HEK293 (cell line): Measurements from ENCODE around the gene DPEP2.
A peak's percentile ranks its signal among the peaks of the same experiment; 100 is the strongest.

Experiments
- CTCF ChIA-PET: fragments of 350-600 bp; formaldehyde crosslinking; extraction: SDS; loops from one replicate; lab custom pipeline; 2021; ENCODE audit warnings: antibody characterized with exemption; lab: Yijun Ruan, JAX
- POLR2A ChIA-PET: fragments of 300-600 bp; formaldehyde crosslinking; extraction: SDS; loops from one replicate; lab custom pipeline; 2020; ENCODE audit warnings: antibody characterized with exemption, inconsistent platforms; lab: Yijun Ruan, JAX
- H3K27ac ChIP-seq: fragments of 200-500 bp; sonication (Bioruptor generic); 2 replicates; pipeline ENCODE4 v1.5.1; 2014; ENCODE audit warnings: low read depth, low read length, control low read depth, inconsistent platforms; ENCODE audit errors: extremely low read depth
- H3K36me3 ChIP-seq, 2 experiments: fragments of 200-500 bp in 1 of 2; sonication (Bioruptor generic) in 1 of 2; 1 replicate in 1 of 2; 2 replicates in 1 of 2; pipeline ENCODE4 v1.5.1; 2014 to 2017; ENCODE audit warnings: inconsistent platforms in 2 of 2, low read length in 2 of 2; ENCODE audit not compliant: control insufficient read depth in 2 of 2, insufficient read depth in 1 of 2
- H3K4me1 ChIP-seq: fragments of 200-500 bp; sonication (Bioruptor generic); 2 replicates; pipeline ENCODE4 v1.5.1; 2014; ENCODE audit warnings: mild to moderate bottlenecking, low read length, inconsistent platforms; ENCODE audit not compliant: control insufficient read depth, insufficient read depth
- H3K4me3 ChIP-seq: 2 replicates; pipeline ENCODE4 v1.5.1; 2011; ENCODE audit warnings: low read depth, mild to moderate bottlenecking, control low read depth, low read length, moderate library complexity
- H3K9me3 ChIP-seq: fragments of 200-500 bp; sonication (Bioruptor generic); 2 replicates; pipeline ENCODE4 v1.5.1; 2014; ENCODE audit warnings: low read depth, low read length, inconsistent platforms; ENCODE audit not compliant: control insufficient read depth, insufficient read depth
- EGR2 ChIP-seq: fragments of 450-650 bp; formaldehyde crosslinking; IDR thresholded peaks from 2 replicates; pipeline ENCODE4 v1.5.1; 2016; ENCODE audit warnings: low read depth, missing biosample characterization, missing genetic modification characterization
- GLIS2 ChIP-seq: fragments of 450-650 bp; formaldehyde crosslinking; IDR thresholded peaks from 2 replicates; pipeline ENCODE4 v1.5.1; 2016; ENCODE audit warnings: missing biosample characterization, missing genetic modification characterization
- KLF1 ChIP-seq: fragments of 450-650 bp; formaldehyde crosslinking; IDR thresholded peaks from 2 replicates; pipeline ENCODE4 v1.5.1; 2016; ENCODE audit warnings: missing biosample characterization, missing genetic modification characterization
- KLF9 ChIP-seq: fragments of 450-650 bp; formaldehyde crosslinking; IDR thresholded peaks from 2 replicates; pipeline ENCODE4 v1.5.1; 2016; ENCODE audit warnings: missing biosample characterization, missing genetic modification characterization, low read depth
- SCRT2 ChIP-seq: fragments of 450-650 bp; formaldehyde crosslinking; IDR thresholded peaks from 2 replicates; pipeline ENCODE4 v1.5.1; 2016; ENCODE audit warnings: missing biosample characterization, missing genetic modification characterization
- SP3 ChIP-seq: fragments of 450-650 bp; formaldehyde crosslinking; IDR thresholded peaks from 2 replicates; pipeline ENCODE4 v1.5.1; 2016; ENCODE audit warnings: missing biosample characterization, missing genetic modification characterization
- ZBTB17 ChIP-seq: fragments of 450-650 bp; formaldehyde crosslinking; IDR thresholded peaks from 2 replicates; pipeline ENCODE4 v1.5.1; 2016; ENCODE audit warnings: missing biosample characterization, missing genetic modification characterization
- ZFHX2 ChIP-seq: fragments of 450-650 bp; formaldehyde crosslinking; conservative IDR thresholded peaks from 2 replicates; pipeline ENCODE4 v1.5.1; 2016; ENCODE audit warnings: missing biosample characterization, missing genetic modification characterization
- ZNF114 ChIP-seq: fragments of 450-650 bp; formaldehyde crosslinking; IDR thresholded peaks from 2 replicates; pipeline ENCODE4 v1.5.0; 2017; ENCODE audit warnings: missing biosample characterization, missing genetic modification characterization
- ZNF24 ChIP-seq: fragments of 450-650 bp; formaldehyde crosslinking; IDR thresholded peaks from 2 replicates; pipeline ENCODE4 v1.5.1; 2016; ENCODE audit warnings: missing biosample characterization, missing genetic modification characterization
- ZNF366 ChIP-seq: fragments of 450-650 bp; formaldehyde crosslinking; conservative IDR thresholded peaks from 2 replicates; pipeline ENCODE4 v1.5.1; 2016; ENCODE audit warnings: missing biosample characterization, missing genetic modification characterization
- ZNF596 ChIP-seq: fragments of 450-650 bp; IDR thresholded peaks from 2 replicates; pipeline ENCODE4 v1.5.0; 2018; ENCODE audit warnings: missing biosample characterization, mild to moderate bottlenecking, missing genetic modification characterization, moderate library complexity
- ZNF621 ChIP-seq: fragments of 450-650 bp; formaldehyde crosslinking; IDR thresholded peaks from 2 replicates; pipeline ENCODE4 v1.5.1; 2017; ENCODE audit warnings: missing biosample characterization, missing genetic modification characterization
- ZSCAN16 ChIP-seq: fragments of 450-650 bp; formaldehyde crosslinking; IDR thresholded peaks from 2 replicates; pipeline ENCODE4 v1.5.1; 2016; ENCODE audit warnings: missing biosample characterization, missing genetic modification characterization
- ZXDB ChIP-seq: fragments of 450-650 bp; formaldehyde crosslinking; IDR thresholded peaks from 2 replicates; pipeline ENCODE4 v1.5.1; 2016; ENCODE audit warnings: missing biosample characterization, missing genetic modification characterization
- TF ChIP-seq, protein P1 (sequence below): fragments of 450-650 bp; formaldehyde crosslinking; IDR thresholded peaks from 2 replicates; pipeline ENCODE4 v1.5.1; 2016; ENCODE audit warnings: missing biosample characterization, missing genetic modification characterization, borderline replicate concordance
- TF ChIP-seq, protein P2 (sequence below): fragments of 450-650 bp; formaldehyde crosslinking; IDR thresholded peaks from 2 replicates; pipeline ENCODE4 v1.5.1; 2017; ENCODE audit warnings: missing biosample characterization, missing genetic modification characterization
- TF ChIP-seq, protein P3 (sequence below): fragments of 450-650 bp; formaldehyde crosslinking; IDR thresholded peaks from 2 replicates; pipeline ENCODE4 v1.5.1; 2016; ENCODE audit warnings: missing biosample characterization, missing genetic modification characterization

The DPEP2 gene

DNA sequence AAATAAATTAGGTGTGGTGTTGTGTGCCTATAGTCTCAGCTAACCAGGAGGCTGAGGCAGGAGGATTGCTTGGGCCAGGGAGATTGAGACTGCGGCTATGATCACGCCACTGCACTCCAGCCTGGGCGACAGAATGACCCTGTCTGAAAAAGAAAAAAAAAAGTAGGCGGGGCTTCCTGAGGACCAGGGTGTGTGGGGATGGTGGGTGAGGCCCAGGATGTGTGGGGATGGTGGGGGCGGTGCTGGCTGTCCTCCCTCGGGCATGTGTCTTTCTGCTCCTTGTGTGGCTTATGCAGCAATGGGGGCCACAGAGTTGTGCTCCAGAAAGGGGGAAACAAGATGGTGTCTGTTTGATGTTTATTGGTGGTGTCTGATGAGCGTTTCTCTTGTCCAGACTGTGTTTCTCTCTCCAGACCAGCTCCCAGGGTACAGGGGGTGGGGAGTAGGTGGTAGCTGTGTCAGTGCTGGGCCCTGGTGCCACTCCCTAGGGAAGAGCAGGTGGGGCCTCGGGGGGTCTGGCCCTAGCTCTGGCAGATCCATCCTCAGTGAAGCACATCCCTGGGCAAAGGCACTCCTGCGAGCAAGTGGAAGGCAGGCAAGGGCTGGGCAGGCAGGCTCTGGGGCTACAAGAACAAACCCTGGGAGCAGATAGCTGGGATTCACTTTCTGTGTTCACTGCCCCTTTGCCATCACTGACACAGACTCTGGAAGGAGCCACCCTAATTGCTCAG, 57.6 kb downstream of the DPEP2 start:
- ChIA-PET CTCF (interaction anchor here (0.6 to 2.3 kb wide), 21 partner anchors 10 to 1229 kb away, joined by 3 to 14 read pairs (median 4); partner anchors contain the start of gene NRN1L), POLR2A (interaction anchor here (0.8 to 1.3 kb wide), 3 partner anchors 18 to 99 kb away, joined by 3 to 7 read pairs (median 4); no protein-coding TSS in a partner anchor)
- H3K27ac ChIP-seq = no peak overlapping the region
- no peaks in the 10 kb centered on the region for H3K9me3 ChIP-seq
- peaks cover 0 to 58% of the 10 kb centered on the region in 2 experiments; a peak in 2 of 3 replicates for H3K36me3 ChIP-seq
- TF ChIP-seq SP3 (tag by site-specific recombination) = 0 out of 2 replicates have a peak, but pooled peaks have one; percentile 16
- 0 out of 2 replicates have a peak, but pooled peaks have one; percentile 19 for TF ChIP-seq GLIS2 (tag by site-specific recombination)
- no peak for TF ChIP-seq ZSCAN16
- peak; percentile 80 for TF ChIP-seq ZFHX2
- peak; percentile 79 for TF ChIP-seq KLF1
- TF ChIP-seq KLF9 (tag by site-specific recombination) = peak; percentile 30; the same call in 1 of the 2 replicates
- TF ChIP-seq, protein P1, sequence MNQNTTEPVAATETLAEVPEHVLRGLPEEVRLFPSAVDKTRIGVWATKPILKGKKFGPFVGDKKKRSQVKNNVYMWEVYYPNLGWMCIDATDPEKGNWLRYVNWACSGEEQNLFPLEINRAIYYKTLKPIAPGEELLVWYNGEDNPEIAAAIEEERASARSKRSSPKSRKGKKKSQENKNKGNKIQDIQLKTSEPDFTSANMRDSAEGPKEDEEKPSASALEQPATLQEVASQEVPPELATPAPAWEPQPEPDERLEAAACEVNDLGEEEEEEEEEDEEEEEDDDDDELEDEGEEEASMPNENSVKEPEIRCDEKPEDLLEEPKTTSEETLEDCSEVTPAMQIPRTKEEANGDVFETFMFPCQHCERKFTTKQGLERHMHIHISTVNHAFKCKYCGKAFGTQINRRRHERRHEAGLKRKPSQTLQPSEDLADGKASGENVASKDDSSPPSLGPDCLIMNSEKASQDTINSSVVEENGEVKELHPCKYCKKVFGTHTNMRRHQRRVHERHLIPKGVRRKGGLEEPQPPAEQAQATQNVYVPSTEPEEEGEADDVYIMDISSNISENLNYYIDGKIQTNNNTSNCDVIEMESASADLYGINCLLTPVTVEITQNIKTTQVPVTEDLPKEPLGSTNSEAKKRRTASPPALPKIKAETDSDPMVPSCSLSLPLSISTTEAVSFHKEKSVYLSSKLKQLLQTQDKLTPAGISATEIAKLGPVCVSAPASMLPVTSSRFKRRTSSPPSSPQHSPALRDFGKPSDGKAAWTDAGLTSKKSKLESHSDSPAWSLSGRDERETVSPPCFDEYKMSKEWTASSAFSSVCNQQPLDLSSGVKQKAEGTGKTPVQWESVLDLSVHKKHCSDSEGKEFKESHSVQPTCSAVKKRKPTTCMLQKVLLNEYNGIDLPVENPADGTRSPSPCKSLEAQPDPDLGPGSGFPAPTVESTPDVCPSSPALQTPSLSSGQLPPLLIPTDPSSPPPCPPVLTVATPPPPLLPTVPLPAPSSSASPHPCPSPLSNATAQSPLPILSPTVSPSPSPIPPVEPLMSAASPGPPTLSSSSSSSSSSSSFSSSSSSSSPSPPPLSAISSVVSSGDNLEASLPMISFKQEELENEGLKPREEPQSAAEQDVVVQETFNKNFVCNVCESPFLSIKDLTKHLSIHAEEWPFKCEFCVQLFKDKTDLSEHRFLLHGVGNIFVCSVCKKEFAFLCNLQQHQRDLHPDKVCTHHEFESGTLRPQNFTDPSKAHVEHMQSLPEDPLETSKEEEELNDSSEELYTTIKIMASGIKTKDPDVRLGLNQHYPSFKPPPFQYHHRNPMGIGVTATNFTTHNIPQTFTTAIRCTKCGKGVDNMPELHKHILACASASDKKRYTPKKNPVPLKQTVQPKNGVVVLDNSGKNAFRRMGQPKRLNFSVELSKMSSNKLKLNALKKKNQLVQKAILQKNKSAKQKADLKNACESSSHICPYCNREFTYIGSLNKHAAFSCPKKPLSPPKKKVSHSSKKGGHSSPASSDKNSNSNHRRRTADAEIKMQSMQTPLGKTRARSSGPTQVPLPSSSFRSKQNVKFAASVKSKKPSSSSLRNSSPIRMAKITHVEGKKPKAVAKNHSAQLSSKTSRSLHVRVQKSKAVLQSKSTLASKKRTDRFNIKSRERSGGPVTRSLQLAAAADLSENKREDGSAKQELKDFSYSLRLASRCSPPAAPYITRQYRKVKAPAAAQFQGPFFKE = no peak
- no peak for TF ChIP-seq ZNF114 (tag by site-specific recombination)
- peak; percentile 83 for TF ChIP-seq EGR2 (tag by site-specific recombination)
- no peak for TF ChIP-seq ZNF596 (tag by site-specific recombination)
- no peaks in the 10 kb centered on the region for H3K4me1 ChIP-seq
- no peak overlapping the region for H3K4me3 ChIP-seq

DNA sequence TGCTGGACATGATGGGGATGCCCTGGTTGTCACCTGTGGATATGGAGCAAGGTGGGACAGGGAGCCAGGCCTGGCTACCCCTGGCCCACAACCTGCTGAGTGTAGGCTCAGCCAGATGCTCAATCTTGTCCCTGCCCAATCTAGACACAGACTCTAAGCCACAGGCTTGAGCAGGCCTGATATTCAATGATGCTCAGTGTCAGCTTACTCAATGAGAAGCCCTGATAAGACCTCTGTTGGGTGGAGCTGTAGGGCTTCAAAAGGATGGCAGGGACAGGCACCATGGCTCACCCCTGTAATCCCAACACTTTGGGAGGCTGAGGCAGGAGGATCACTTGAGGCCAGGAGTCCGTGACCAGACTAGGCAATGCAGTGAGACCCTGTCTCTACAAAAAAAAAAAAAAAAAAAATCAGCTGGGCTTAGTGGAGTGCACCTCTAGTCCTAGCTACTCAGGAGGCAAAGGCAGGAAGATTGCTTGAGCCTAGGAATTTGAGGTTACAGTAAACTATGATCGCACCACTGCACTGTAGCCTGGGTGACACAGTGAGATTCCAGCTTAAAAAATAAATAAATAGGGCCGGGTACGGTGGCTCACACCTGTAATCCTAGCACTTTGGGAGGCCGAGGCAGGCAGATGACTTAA, 58.7 kb downstream of the DPEP2 start:
- ChIA-PET POLR2A (interaction anchor here (0.6 to 1.3 kb wide), 3 partner anchors 94 to 417 kb away, joined by 3 to 5 read pairs (median 4); partner anchors contain the start of gene NUTF2), CTCF (interaction anchor here (0.6 to 2.3 kb wide), 8 partner anchors 12 to 419 kb away, joined by 3 to 14 read pairs (median 4); no protein-coding TSS in a partner anchor)
- Histone ChIP-seq H3K4me1 (no peaks in the 10 kb centered on the region), H3K4me3 (no peak overlapping the region), H3K9me3 (no peaks in the 10 kb centered on the region), H3K36me3 (peaks cover 0 to 48% of the 10 kb centered on the region in 2 experiments; a peak in 2 of 3 replicates), H3K27ac (no peak overlapping the region)
- TF ChIP-seq, protein P2, sequence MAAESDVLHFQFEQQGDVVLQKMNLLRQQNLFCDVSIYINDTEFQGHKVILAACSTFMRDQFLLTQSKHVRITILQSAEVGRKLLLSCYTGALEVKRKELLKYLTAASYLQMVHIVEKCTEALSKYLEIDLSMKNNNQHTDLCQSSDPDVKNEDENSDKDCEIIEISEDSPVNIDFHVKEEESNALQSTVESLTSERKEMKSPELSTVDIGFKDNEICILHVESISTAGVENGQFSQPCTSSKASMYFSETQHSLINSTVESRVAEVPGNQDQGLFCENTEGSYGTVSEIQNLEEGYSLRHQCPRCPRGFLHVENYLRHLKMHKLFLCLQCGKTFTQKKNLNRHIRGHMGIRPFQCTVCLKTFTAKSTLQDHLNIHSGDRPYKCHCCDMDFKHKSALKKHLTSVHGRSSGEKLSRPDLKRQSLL (tag by site-specific recombination) = no peak
- TF ChIP-seq ZBTB17 (tag by site-specific recombination) (no peak), ZNF24 (tag by site-specific recombination) (no peak), ZNF366 (tag by site-specific recombination) (no peak), ZXDB (no peak), ZNF621 (tag by site-specific recombination) (no peak), SCRT2 (tag by site-specific recombination) (peak; percentile 39; the same call in 1 of the 2 replicates)
- TF ChIP-seq, protein P3, sequence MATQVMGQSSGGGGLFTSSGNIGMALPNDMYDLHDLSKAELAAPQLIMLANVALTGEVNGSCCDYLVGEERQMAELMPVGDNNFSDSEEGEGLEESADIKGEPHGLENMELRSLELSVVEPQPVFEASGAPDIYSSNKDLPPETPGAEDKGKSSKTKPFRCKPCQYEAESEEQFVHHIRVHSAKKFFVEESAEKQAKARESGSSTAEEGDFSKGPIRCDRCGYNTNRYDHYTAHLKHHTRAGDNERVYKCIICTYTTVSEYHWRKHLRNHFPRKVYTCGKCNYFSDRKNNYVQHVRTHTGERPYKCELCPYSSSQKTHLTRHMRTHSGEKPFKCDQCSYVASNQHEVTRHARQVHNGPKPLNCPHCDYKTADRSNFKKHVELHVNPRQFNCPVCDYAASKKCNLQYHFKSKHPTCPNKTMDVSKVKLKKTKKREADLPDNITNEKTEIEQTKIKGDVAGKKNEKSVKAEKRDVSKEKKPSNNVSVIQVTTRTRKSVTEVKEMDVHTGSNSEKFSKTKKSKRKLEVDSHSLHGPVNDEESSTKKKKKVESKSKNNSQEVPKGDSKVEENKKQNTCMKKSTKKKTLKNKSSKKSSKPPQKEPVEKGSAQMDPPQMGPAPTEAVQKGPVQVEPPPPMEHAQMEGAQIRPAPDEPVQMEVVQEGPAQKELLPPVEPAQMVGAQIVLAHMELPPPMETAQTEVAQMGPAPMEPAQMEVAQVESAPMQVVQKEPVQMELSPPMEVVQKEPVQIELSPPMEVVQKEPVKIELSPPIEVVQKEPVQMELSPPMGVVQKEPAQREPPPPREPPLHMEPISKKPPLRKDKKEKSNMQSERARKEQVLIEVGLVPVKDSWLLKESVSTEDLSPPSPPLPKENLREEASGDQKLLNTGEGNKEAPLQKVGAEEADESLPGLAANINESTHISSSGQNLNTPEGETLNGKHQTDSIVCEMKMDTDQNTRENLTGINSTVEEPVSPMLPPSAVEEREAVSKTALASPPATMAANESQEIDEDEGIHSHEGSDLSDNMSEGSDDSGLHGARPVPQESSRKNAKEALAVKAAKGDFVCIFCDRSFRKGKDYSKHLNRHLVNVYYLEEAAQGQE (tag by site-specific recombination) = no peak
